CD1c-positive myeloid dendritic cell (primary cell): ENCODE results near the gene ARL4A.
"Not testable (repeated sequence)": the region's sequence is repeated elsewhere in the genome, so short reads cannot be mapped to it uniquely, and the experiment has no call there.

Experiments
- DNase-seq: peaks from one replicate; pipeline ENCODE4 v3.0.0-alpha.2; 2016; ENCODE audit errors: extremely low spot score

The ARL4A gene

DNA sequence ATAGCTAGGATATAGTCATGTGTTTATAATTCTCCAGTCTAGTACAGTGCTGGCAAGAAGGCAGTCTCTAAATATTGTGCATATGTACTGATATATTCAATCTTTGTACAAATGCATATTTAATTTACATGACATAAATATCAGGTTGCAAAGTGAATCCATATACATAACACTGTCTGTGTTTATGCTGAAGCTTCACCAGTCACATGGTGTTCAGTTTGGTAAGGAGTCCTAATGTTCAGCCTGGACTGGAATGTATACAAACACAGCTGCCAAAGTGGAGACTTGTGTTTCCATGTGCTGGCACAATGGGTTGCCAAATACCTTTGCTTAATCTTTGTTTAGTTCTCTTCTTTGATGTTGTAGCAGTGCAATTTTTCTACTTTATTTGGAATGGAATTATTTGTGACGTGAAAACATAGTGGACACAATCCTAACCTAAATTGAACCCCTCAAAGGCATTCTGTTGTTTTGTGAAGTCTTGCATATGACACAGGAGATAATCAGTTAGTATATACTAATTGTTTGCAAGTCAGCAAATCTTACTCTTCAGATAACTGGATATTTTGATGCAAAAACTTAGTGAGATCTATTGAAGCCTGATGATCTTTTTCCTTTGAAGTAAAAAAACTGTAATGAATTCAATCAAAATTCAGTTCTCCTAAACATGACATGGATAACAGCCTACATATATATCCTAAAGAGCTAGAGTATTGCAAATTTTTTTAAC is 17.3 kb upstream of the ARL4A start:
- DNase-seq: no peak

DNA sequence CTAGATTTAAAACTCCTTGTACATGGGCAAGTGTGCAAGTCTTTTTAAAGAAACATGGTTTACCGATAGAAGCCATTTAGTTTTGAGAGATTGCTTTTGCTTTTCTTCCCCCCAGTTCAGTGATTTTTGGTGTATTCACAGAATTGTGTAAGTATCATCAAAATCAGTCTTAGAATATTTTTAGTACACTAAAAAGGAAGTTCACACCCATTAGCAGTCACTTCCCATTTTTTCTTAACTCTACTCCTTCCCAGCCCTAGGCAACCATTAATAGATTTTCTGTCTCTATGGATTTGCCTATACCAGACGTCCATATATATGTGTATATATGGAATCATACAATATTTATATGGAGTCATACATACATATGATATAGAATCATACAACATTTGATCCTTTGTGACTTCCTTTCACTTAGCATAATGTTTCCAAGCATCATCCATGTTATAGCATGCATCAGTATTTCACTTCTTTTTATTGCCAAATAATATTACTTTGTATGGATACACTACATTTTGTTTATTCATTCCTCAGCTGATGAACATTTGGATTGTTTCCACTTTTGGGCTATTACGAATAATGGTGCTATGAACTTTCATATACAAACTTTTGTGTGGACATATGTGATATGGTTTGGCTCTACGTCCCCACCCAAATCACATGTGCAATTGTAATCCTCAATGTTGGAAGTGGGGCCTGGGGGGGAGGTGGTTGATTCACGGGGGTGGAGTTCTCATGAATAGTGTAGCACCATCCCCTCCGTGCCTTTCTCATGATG is 16.5 kb upstream of the ARL4A start:
- peak; percentile 59 for DNase-seq

DNA sequence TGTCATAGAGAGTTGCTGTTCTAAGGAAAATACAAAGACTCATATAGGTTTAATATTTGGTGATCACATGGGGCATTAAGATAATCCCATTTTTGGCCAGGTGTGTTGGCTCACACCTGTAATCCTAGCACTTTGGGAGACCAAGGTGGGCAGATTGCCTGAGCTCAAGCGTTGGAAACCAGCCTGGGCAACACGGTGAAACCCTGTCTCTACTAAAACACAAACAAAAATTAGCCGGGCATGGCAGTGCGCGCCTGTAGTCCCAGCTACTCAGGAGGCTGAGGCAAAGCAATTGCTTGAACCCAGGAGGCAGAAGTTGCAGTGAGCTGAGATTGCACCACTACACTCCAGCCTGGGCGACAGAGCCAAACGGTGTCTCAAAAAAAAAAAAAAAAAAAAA is 14.0 kb upstream of the ARL4A start:
- not testable (repeated sequence) for DNase-seq

DNA sequence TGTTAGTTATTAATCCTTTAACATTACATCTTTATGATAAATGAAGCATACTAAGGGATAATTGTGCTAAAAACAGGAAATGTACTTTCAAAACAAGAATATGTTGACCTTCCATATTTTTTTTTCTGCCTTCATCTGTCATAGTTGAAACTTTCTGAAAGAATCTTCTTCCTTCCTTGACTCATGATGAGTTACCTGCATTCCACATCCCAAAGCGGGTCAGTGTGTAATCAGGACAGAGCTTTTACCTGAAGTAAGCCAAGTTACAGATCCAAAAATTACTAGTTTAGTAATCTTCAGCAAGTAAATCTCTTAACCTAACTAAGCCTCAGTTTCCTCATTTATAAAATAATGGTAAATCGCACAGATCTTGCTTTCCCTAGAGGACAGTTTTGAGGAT is 13.4 kb upstream of the ARL4A start:
- no peak for DNase-seq

DNA sequence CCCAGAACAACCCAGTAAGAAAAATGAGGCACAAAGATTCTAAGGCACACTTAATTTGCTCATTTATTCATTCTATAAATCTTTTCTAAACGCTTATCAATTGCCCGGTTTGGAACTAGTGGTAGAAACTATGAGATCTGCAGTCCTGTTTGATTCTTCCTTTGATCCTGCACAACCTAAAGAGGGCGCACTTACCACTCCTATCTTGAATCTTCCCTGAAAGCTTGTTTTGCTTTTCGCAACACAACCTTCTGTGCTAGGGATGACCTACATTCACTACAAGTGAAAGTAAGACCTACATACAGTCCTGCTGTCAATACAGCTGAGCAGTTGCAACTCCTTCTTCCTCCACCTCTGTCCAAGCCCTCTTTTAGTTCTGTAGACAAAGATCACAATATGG is 12.6 kb upstream of the ARL4A start:
- DNase-seq: peak; percentile 52

DNA sequence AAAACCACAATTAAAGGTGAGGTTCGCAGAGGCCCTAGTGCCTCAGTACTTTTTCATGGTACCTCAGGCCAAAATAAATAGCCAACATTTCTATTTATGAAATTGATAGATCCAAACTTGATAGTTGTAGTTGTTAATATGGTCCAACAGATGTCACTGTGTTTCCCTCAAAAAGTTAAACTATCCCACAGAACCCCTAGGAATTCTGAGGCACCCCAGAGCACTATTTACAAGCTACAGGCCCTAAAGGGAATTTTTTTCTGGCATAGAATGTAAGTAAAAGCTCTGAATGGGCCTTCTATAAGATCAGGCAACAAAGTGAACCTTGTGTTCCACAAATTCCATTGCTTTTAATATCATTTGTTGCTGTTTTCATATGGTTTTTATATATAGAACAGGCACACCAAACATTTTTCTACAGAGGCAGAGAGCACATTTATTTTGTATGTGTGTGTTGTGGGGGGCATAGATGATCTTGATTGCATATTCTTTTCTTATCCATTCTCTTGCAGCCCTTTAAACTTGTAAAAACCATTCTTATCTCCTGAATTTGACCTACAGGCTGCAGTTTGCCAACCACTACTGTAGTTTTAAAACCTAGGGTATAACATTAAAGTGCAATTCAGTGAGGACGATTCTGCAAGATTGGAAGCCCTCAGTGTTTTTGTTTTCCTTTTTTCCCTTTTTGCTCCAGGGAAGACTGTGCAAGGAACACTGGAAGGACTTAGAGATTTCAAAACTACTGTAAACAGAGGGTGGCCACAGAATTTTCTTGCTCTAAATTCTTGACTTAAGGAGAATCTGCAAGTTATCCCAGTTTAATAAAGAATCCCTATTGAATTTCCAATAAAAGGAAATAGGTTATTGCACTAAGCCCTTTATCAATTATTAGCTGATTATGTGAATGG is 3.5 kb upstream of the ARL4A start:
- DNase-seq: no peak

DNA sequence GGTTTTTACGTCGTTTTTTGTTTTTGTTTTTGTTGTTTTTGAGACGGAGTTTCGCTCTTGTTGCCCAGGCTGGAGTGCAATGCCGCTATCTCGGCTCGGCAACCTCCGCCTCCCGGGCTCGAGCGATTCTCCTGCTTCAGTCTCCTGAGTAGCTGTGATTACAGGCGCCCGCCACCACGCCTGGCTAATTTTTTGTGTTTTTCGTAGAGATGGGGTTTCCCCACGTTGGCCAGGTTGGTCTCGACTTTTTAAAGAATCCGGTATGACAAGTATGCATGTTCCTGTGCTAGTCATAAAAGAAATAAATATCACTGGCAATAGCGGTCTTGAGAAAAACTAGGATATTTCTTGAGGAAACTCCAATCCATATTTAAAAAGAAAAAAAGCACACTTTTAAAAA is 2.7 kb upstream of the ARL4A start:
- no peak for DNase-seq

DNA sequence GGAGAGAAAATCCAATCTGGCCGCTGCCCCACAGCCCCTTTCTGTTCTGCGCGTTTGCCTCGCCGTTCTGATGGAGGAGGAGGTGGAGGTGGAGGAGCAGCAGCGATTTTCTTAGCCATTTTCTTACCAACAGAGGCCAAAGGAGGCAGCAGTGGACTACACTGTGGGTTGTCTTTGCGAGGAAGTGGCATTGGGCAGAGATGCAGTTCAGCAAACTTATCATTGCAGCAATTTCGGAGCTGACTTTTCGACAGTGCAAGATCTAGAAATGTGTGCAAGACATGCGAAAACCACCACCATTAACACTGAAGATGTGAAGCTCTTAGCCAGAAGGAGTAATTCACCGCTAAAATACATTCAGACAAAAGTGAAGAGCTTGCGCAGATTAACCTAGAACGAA is 1.9 kb upstream of the ARL4A start:
- peak; percentile 59 for DNase-seq

DNA sequence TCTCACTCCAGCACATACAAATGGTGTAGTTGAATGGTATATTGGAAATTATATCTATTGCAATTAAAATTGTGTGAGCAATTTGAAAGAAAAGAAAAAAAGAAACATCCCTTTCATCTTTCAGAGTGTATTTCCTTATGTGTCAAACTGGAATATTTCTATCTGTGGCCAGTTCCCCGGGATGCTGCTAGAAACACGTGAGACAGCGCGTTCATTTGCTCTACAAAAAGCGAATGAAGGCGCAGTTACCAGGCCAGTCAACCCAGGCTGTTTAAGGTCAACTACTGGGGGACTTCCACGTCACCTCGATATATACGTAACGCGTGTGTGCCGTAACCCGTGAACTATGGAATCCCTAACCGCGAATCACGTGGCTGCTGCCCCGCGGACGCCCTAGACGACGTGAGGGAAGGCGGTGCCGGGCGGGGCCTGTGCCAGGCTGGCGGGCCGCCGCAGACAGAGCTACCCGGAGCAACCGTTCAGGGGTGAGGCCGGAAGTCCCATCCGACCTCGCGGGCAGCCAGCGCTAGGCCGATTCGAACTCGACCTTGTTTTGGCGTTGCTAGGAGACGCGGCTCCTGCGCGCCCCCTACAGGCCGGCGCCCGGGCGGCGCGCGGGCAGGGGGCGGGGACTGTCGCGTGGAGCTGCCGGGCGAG is 1.1 kb upstream of the ARL4A start:
- DNase-seq: peak; percentile 96

DNA sequence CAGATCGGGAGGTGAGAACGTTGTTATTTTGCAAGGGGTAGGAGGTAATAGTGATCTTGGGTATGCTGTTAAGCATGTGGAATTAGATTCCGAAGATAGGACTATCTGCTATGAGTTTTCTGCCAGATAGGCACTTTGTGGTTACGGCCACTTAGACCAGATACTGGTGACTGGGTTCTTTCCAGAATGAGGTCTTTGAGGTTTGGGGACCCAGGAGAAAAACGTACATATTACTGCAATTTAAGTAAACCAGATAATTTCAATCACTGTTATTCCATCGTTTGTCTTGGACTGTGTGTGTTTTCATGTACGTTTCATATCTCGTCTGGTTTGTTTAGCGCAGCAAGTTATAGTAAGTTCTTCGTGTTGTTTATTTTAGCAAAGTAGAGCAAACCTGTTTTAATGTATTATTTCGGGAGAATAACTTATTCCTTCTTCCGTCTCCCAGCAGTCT is 312 bp downstream of the ARL4A start:
- DNase-seq: no peak

DNA sequence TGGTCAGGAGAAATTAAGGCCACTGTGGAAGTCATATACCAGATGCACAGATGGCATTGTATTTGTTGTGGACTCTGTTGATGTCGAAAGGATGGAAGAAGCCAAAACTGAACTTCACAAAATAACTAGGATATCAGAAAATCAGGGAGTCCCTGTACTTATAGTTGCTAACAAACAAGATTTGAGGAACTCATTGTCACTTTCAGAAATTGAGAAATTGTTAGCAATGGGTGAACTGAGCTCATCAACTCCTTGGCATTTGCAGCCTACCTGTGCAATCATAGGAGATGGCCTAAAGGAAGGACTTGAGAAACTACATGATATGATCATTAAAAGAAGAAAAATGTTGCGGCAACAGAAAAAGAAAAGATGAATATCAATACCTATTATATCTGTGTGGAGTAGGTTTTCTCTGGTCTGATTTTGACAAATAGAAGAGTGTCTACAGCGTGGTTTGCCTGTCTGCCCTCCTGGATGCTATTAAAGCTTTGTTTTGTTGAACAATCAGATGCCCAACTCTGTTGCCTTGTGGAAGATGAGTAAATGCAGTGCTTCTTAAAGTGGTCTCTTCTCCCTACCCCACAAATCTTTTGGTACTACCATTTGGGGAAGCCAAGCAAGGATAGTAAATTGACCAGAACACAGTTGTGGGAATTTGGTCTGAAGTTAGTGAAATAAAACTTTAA is 1.2 kb downstream of the ARL4A start:
- peak; percentile 49 for DNase-seq

DNA sequence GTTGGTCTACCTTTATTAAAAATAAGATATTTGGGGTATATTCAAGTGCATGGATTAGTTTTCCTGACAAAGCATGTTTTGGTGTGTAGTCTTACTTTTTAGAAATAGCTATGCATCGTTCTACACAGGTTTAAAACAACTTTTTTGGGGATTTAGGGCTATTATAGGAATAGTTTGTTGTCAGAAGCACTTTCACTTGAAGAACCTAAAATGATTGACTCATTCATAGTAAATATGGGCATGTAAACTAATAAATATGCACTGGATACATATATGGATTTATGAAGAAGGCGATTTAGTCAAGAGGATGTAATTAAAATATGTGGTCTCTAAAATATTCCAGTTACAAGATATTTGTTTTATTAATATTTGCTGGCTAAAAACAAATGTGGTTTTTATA is 2.0 kb downstream of the ARL4A start:
- no peak for DNase-seq

DNA sequence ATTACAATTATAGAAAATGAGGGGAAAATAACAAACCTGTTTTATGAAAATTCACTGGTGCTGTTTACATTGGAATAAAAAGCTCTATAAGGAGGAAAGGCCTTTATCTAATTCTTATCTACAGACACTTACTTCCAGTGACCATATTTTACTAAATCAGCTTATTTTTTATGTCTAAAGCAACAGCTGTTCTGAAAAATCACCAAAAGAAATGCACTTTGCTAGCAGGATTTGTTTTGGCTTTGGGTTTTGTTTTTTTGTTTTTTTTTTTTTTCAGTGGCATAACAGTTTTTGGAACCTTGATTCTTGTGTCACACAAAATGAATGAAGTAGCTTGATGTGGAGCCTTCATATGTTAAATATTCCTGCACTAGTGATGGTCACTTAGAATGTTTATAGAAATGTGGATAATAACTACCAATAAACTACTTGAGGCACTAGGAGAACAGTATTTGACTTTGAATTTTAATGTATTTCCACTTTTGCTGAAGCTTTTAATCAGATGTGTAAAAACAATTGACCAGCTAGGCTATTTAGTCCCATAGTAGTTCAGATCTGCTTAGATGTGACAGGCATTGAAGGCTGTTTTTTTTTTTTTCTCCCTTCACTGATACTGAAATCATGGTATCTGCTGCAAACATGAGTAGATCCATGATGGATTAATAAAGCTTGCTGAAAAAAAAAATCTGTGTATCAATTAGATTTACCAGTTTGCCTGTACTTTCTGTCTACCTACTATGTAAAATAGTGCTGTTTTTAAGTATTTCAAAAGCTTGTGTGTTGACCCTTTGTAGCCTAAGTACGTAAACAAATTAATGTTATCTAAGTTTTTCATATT is 2.8 kb downstream of the ARL4A start:
- DNase-seq: no peak

DNA sequence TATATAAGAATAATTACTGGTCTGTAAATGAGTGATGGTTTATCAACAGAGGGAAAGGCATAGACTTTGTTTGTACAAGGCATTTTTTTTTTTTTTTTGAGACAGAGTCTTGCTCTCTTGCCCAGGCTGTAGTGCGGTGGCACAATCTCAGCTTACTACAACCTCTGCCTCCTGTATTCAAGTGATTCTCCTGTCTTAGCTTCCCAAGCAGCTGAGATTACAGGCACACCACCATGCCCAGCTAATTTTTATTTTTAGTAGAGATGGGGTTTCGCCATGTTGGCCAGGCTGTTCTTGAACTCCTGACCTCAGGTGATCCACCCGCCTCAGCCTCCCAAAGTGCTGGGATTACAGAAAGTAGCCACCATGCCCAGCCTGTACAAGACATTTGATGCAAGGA is 4.0 kb downstream of the ARL4A start:
- DNase-seq: not testable (repeated sequence)

DNA sequence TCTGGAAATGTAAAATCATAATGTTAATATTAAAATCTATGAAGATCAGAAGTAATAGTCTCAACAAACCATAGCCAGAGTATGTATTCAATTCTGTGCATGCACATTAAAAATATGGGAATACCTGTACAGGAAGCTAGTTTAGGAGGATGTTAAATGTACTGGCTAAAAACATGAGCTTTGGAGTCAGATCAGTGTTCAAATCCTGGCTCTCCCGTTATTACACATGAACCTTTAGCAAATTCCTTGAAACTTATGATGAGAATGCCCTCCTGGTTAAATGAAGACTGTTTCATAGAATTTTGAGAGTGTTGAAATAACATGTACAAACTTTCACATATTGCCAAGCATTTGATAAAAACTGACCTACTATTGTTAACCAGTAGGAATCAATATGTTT is 4.6 kb downstream of the ARL4A start:
- DNase-seq: no peak

DNA sequence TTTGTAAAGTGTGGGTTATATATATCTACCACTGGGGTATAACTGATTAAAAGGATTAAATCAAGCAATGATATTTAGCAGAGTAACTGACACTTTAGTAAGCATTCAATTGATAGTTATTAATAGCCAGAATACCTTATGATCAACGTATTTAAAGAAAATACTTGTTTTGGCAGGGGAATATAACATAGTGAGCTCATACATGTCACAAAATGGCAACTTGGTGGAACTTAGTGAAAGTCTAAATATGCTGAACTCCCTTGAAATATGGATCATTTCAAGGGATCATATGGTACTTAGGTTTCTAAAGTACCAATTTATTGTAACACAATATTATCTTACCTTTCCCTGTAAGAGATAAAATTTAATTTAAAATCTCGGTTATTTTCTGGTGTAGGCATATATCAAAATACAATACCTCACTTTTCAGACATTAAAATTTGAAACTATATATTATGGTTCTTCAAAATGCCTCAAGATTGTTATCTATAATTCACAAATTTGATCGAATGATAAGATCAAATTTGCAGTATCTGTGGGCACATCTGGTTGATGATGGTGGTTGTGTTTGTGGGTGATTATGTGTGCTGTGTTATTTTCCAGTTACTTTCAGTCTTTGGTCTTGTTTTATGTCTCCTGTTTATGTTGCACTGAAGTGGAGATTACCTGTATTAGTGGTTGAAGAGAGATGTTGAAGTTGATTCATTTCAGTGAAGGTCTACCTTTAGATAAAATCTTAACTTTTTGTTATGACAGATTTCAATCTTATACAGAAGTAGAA is 5.2 kb downstream of the ARL4A start:
- DNase-seq: no peak

DNA sequence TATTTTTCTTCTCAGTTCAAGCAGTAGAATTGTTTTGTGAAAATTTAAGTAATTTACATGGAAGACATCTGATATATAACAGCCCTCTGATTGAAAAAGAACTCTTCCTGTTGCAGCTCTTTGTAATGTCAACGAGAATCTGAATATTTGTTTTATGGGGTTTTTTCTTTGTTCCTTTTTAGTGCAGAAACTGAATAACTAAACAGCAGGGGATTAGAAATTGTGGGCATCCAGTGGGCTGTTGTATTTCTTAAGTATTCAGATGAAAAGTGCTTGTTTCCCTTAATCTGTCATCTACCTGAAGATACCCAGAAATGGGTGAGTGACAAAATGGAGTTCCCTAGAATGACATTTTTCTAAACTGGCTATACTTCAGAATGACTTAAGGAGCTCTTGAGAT is 7.4 kb downstream of the ARL4A start:
- no peak for DNase-seq

DNA sequence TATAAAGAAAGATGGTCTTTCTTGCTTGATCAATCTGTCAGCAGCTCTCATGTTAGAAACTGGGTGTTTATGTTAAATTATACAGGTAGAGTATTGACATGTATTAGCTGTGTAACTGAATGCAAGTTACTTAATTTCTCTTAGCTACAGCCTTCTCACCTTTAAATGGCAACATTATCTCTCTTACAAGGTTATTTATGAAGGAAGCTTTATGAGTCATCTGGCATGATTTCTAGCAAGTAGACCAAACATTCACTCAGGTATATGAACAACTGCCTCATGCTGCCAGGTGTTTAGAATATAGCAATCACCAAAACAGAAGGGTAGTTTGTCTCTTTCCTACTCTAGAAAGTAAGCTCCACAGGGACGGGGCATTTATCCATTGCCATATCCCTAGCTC is 8.5 kb downstream of the ARL4A start:
- no peak for DNase-seq

DNA sequence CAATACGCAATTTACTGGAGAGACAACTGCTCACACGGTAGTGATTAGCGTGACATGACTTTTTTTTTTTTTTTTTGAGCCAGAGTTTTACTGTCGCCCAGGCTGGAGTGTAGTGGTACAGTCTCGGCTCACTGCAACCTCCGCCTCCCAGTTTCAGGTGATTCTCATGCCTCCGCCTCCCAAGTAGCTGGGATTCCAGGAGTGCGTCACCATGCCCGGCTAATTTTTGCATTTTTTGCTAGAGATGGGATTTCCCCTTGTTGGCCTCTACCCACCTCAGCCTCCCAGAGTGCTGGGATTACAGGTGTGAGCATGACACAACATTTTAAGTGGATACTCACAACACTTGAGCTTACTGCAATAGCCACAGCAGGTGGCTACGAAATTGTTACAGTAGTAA is 11.9 kb downstream of the ARL4A start:
- no peak for DNase-seq

DNA sequence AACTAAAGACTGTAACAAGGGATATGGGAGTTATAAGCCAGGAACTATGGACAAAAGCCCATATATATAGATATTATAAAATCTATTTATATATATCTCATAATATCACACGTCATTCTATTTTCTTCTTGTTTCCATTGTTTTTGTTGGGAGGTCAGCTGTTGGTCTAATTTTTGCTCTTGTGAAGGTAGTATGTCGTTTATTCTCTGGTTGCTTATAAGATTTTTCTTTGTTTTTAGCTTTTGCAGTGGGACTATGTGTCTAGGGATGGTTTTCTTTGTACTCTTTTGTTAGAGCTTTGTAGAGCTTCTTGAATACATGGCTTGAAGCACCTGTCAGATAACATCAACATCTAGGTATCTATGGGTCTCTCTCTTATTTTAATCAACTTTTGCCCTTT is 14.0 kb downstream of the ARL4A start:
- DNase-seq: no peak
